HG03469 (cell line): ENCODE measurements around the gene ORM2.
"Not testable (repeated sequence)": the region's sequence is repeated elsewhere in the genome, so short reads cannot be mapped to it uniquely, and the experiment has no call there.

Experiments used
- ATAC-seq: cut with Tn5 transposase; IDR thresholded peaks from one replicate; pipeline ENCODE4 v1.9.1; 2021; ENCODE audit warnings: mild to moderate bottlenecking, moderate library complexity, moderate number of reproducible peaks; ENCODE audit not compliant: unreplicated experiment

Gene ORM2

DNA sequence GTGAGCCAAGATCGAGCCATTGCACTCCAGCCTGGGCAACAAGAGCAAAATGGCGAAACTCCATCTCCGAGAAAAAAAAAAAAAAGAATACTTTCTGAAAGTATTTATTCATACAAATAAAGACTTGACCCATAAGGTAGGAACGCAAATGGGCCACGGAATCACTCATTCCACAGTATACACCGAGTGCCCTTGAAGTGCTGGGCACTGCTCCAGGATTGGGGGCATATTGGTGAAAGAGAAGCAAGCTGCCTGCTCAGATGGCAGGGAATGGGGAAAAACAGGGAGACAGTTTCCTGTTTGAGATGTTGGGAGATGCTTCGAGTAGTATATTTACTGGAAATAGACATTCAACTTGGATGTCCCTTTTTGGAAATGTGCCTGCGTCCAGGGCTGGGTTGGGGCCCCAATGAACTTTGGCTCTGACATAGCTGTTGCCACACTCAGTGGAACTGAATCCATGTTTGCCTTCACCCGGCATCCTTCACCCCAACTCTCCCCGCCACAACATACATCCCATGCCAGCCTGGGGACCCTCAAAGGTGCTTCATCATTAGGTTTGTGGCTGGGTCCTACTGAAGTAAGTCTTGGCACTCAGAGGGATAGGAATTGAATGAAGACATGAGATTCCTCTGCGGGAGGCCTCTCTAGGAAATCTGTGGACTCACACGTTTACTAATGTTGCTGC lies 588 bp upstream of the ORM2 start:
- not testable (repeated sequence) for ATAC-seq

DNA sequence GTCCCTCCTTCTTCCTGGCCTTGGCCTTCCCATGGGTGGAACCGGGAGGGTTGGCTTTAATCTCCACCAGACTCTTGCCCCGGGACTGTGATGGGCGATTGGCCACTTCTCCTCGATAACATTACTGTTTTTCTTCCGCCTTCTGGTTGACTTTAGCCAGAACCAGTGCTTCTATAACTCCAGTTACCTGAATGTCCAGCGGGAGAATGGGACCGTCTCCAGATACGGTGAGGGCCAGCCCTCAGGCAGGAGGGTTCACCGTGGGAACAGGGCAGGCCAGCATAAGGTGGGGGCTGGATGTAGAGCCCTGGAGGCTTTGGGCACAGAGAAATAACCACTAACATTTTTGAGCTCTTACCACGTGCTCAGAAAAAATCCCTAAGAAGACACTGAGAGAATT lies 967 bp downstream of the ORM2 start:
- ATAC-seq, result no peak

DNA sequence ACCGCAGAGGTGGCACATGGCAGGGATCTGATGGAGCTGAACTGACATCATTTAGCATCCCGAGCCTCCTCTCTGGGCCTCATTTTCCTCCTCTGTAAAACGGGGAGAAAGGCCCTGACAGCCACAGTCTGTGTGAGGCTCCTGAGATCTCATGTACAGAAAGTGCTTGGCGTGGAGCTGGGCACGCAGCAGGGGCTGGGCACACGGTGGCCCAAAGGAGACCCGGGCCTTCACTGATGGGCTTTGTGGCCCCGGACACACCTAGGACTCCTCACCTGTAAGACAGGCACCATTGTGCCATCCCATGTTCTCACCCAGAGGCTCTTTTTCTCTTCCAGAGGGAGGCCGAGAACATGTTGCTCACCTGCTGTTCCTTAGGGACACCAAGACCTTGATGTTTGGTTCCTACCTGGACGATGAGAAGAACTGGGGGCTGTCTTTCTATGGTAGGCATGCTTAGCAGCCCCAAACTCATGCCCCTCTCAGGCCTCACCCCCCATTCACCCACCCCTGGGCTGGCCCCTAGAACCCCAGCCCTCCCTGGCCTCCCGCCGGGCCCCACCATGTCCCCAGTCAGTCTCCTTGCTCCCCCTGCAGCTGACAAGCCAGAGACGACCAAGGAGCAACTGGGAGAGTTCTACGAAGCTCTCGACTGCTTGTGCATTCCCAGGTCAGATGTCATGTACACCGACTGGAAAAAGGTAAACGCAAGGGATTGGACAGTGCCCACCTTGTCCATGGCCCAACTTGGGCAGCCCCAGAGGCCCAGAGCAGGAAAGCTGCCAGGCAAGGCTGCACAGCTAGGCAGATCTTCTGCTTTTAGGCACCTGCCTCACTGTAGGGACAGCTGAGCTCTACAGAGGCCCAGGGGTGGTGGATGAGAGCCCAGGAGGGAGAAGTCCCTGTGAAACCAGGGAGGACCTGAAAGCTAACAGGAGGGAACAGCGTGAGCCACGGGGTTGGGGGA lies 1.8 kb downstream of the ORM2 start:
- not testable (repeated sequence) for ATAC-seq

DNA sequence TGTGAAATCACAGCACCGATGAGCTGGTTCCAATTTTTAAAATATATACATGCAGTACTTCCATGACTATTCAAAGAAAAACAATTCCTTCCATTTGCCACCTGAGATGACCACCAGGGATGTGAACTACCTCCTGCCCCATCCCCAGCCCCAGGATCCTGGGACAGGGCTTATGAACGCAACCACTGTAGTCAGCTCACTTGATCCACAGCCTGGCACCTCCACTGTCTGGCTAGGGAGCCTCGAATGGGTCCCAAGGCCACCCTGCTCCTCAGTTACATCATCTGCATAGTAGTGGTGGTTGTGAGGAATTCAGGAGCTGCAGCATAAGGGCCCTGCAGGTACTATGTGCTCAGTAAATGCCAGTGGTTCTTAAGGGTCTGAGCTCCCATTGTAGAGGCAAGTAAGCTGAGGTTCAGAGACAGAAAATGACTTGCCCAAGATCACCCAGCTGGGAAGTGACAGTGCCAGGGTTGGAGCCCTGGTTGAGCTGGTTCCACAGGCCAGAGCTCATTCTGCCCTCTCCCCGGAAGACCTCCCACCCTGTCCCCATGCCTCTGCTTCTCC lies 2.9 kb downstream of the ORM2 start:
- ATAC-seq, result not testable (repeated sequence)

DNA sequence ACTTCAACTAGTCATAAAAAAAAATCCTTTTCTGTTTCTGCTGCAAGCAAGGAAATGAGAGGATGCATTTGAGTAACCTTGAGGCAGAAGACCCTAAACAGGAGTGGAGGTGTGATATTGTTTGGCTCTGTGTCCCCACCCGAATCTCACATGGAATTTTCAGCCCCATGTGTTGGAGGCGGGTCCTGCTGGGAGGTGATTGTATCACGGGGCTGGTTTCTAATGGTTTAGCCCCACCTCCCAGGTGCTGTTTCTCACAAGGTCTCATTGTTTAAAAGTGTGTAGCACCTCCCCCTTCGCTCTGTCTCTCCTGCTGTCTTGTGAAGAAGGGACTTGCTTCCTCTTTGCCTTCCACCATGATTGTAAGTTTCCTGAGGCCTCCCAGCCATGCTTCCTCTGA lies 4.0 kb downstream of the ORM2 start:
- not testable (repeated sequence) for ATAC-seq

DNA sequence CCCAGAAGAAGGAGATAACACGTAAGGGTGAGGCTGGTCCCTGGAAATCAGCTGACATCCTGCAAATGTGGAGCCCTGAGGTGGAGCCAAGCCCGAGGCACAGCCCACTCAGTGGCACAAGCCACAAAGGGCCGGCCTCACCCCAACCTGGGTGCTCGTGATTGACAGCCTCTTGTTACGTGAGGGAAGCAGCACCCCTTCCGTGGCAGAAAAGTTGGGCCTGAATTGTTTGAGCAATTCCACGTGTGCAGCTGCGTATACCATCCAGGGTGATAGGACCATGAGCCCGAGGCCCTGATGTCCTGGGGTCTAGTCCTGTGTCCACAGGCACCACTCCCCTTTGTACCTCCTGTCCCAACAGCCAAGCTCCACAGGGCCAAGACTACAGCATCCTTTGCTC lies 4.8 kb downstream of the ORM2 start:
- ATAC-seq, result no peak

DNA sequence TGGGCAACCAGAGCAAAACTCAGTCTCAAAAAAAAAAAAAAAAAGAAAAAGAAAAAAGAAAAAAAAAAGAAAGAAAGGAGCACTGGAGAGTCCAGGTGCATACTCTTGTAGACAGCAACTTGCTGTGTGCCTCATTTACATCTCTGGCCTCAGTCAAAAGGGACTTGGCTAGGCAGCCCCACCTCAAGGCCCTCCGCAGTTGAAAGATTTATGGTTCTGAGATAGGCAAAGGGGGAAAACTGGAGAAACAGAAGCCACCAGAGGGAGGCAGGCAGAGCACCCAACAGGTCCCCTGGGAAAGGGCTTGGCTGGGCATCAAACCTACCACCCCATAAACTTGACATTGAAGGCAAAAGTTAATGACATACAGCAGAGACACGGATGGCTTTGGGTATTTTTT lies 6.1 kb downstream of the ORM2 start:
- ATAC-seq, result no peak

DNA sequence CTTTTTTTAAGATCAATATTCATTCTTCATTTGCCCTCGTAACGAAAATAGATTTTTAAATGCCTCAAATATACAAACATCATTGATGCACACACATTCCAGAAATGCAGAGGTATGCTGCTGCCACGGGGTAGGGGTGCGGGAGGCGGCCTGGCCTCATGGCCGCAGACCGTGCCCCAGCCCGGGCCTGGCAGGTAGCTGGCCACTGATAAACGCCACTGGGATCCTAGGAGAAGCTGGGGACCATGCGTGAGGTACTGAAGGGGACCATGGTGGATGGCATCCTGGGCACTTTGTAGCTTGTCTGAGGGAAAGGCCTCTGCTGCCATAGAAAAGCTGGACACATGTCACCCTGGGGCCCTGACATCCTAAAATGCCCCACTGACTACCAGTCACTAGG lies 6.5 kb downstream of the ORM2 start:
- ATAC-seq, result no peak

DNA sequence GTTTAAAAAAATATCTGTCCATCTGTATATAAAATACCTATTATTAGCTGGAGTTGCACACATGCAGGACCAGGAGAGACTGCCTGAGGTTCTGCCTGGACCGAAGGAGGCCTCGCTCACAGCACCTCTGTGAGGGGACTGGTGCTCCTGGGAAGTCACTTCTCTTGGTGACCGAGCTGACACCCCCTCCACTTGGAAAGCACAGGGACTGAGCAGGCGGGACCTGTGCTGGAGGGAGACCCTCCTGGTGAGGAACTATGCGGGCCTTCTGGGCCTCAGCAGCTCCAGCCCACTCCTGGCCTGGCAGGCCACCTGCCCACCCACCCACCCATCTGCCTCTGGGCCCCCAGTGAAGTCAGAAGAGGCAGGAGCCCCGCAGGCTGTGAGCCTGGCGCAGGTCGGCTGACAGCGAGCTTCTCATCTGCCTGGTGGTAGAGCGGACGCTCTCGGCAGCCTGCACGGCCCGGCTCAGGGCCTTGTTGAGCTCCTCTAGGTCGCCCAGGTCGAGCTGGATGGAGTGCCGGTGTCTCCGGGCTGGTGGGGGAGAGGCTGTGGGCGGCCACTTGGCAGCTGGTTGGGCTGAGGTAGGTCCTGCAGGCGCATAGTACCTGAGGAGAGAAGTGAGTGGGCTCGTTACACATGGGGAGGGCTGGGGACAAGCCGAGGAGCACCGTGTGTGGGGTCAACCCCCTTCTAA lies 7.2 kb downstream of the ORM2 start:
- ATAC-seq, result no peak

DNA sequence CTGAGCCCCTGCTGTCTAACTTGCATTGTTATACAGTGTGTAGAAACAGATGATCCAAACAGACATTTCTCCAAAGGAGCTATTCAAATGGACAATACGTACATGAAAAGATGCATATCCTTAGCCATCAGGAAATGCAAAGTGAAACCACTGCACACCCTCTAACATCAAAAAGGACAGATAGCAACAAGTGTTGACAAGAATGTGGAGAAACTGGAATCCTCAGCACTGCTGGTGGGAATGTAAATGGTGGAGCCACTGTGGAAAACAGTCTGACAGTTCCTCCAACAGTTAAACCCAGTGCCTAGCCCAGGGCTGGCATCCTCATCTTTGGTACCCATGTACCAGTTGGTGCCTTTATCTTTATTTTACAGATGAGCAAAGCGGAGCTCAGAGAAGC lies 8.5 kb downstream of the ORM2 start:
- ATAC-seq, result no peak

DNA sequence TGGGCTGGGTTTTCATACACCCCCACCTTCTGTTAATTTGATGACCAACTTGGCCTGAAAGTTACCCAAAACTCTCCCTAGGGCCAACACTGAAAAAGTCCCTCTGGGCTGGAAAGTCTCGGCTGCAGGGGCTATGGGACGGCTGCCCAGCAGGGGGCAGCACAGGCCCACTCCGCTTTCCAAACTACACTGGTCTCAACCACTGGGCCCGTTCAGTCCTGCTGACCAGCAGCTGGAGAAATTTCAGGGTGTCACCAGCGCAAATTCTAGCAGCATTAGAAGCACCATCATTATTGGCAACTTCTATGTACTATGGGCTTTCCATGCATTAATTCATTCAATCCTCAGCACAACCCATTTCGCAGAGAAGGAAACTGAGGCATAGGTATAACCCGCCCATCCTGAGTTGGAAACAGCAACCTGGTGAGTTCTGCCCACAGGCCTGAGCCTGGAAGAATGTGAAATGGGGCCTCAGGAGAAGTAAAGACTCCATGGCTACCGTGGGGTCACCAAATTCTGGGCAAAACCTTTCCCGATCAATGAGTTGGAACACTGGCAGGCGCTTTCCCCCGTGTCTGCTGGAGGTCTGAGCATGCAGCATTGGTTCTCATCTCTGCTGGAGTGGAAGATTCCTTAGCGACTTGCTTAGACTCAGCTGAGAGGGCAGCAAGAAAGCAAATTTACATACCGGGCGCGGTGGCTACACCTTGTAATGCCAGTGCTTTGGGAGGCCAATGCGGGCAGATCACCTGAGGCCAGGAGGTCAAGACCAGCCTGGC lies 9.7 kb downstream of the ORM2 start:
- no peak for ATAC-seq

DNA sequence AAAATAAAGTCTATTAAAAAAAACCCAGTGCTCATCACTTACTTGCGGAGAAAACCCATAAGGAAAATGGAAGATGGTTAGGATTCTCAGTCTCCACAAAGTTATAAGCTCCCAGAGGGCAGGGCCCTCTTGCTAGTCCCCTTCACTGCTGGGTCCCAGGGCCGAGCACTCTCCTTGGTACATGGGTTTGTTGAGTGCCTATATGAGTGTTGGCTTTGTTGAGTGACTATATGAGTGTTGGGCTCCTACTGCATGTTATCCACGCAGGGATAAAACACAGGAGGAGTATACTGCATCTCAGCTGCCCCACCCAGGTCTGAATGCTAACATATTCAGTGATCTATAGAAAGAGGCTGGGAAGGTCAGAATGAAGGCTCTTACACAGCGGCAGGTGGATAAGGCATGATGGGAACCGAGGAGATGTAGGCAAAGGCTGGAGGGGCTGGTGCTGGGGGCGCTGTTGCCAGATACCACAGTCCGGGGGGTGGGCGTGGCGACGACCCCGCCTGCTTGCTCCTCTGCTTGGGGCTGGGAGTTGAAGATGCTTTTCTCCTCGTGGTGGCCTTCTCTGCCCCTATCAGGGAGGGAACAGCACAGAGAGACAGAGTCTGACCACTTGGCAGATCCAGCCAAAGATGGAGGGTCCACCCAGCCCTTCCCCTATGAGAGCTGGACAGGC lies 11.6 kb downstream of the ORM2 start:
- ATAC-seq, result no peak

DNA sequence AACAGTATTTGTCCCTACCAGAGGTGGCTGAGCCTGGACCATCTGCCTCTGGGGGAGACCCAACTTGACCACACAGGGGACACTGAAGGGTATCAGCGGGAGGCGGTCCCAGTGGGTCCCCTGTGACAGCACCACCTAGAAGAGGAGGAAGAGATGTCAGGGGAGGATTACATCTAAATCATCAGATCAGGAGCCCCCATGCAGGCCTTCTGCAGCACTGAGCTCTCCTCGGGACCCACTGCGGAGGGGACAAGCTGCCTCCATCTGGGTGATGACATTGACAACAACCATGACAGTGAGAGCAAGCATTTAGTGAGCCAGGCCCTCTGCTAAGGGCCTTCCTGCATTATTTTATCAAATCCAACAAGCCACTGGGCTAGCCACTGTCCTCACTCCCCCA lies 12.3 kb downstream of the ORM2 start:
- no peak for ATAC-seq

DNA sequence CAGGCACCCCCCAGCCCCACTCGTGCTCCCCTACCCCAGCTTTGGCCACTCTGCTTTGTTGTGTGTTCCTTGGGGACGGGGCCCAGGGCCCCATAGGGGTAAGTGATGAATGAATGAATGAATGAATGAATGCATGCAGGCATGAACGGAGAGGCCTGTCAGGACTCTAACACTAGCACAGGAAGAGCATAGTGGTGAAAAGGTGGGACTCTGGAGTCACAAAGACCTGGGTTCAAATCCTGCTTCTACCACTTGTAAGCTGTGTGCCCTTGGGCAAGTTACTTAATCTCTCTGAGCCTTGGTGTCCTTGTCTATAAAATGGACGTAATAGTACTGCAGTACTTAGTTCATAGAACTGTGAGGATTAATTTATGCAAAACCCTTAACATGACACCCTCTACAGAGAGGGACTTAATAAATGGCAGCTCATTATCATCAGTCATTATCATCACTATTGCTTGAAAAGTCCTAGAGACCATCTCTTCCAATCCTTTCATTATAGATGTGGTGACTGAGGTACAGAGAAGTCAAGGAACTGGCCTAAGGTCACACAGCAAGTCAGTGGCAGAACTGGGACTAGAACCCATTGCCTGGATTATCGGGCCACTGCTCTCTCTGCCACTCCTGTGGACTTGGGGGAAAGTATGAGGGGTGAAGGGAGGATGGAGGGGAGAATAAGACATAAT lies 13.2 kb downstream of the ORM2 start:
- ATAC-seq, result no peak

DNA sequence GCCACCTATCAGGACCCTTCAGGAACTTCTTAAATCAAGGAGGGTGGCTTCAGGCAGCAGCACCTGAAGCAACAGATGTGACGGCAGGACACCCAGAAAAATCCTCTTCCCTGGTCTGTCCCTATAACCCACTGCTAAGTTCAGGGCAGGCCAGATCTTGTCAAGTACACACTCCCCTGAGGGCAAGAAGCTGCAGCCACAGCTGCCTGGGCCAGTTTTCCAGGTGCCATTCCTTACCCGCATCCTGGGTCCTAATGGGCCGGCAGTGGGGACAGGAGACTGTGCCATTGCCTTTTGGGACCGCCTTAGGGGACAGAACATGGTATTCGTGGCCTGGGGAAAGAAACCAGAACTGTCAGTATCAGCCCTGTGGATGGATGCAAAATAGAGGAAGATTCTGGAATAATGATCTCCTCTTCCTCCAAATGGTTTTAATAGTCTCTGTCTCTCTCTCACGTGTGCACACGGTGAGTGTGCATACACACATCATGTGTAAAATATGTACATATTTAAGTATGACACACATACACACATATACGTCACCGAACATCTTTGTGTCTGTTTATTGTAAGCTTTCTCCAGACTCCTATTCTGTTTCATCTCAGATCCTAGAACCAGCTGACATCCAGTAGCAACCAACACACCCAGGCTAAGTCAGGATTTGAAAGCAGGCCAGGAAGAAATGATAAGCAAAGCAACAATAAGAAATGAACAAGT lies 14.0 kb downstream of the ORM2 start:
- no peak for ATAC-seq

DNA sequence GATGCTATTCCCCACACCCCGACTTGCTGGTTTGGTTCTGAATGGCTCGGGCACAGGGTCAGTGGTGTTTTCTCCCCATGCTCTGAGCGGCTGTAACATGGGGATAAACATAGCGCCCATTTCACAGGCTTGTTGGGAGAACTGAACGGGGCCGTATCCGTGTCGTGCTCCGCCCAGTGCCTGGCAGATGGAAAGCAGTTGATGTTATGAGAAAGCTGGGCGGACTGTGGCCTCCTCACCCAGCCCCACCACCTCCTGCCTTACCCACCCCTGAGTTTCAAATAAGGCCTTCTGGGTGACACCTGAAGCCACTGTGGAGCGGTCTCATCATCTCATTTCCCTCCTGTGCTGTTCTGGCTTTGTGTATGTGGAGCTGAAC lies 14.5 kb downstream of the ORM2 start:
- no peak for ATAC-seq

DNA sequence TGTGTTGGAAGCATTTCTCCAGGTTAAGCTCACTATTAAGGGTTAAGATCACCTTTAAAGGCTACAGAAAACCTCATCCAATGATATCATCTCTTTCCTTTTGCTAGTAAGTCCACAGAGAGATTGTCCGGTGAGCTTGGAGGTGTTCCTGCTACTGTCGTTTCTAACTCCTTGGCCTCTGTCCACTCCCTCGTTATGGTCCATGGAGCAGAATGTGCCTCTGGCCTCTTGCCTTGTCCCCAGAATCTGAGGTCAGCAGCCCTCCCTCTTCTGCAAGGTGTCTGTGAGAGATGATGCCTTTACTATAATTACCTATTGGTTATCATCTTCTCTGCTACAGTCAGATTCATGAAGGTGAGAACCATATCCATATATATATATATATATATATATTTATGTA lies 15.0 kb downstream of the ORM2 start:
- no peak for ATAC-seq

DNA sequence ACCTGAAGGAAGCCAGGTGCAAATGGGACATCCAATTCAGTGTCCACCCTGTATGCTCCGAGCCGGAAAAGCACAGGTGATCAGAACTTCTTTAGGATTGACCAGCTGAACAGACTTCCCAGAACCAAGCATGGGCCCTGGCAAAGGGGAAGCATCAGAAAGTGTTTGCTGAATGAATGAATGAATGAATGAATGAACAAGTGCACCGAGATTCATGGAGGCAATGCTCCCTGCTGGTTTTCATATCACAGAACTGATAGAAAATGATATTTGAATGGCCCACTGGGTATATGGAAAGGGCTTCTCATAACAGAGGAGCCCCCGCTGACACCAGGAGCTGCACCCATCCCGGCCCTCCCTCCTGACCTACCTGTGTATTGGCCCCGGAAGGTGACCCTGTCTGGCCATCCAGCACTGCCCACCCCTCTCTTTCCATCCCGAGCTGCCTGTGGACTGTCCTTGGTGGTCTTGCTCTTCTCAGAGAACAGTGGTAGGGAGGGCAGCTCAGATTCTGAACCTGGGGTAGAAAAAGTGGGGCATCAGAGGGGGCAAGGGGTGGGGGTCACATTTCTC lies 15.9 kb downstream of the ORM2 start:
- no peak for ATAC-seq
